Measurements from ENCODE around the gene SOX18.

Gene SOX18

DNA sequence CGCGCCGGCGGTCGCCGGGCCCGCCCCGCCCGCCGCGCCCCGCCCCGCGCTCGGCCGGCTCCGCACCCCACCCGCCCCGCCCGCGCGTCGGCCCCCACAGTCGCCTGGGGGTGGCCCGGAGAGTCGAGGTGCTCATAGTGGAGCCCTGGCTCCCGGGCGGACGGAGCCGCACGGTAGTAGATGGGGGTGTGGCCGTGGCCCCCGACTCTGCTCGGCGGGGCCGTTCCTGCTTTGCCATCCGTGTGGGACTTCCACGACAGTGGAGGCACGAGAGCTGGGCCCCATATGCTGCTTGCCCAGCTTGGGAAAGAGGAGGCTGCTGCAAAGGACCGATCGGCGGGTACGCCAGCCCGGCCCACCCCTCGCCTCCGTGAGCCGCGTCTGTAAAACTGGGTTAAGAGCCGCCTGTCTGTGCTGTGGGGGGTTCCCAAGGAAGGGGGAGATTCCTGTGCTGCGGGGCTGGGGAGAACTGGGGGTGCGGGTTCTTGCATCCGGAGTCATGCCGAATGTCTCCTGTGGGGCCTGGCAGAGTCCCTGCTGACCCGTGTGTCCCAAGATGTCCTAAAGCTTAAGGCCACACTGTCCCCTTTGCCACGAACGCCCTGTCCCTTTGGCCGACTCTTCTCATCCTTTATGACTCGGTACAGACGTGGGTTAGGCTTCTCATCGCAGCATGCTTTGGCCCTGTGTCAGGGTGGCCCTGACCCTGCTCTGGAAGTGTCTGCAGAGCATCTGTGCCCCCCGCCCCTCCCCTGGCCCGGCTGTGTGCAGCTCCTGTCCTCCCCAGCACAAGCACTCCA, 30.8 kb upstream of the SOX18 start, which contains the start of gene OPRL1:
Gene OPRL1, plus strand, starts transcription at position 70 of the 800 bp plus-strand sequence. CDS start 12,639 bp downstream, outside the sequence.
- no peak for FAIRE-seq

DNA sequence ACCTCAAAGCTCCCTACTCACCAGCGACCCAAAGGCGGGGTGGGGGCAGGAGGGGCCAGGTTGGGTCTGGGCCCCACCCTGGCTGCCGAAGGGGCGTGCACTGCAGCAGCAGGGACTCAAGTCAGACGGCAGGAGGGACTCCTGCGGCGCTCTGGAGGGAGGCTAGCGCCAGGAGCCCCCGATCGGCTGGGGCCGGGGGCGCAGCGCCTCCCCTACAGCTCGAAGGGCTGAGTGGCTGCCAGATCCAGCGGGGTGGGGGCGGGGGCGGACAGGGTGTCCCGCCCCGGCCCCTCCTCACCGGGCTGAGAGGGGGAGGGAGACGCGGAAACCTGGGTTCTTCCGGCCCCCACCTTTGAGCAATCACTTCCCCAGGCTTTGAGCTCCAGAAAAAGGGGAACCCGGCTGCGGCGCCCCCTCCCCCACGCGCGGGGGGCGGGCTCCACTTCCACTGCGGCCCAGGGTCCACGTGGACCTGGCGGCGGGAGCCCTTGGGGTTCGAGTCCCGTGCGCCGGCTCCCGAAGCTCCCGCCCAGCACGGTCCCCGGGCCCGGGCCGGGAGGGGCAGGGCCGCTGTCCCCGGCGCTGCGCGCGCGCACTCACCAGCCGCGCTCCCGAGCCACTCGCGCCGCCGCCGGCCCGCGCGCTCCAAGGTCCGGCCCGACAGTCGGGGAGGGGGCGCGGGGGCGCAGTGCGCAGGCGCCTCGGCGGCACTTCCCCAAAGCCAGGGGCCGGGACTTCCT, 30.0 kb upstream of the SOX18 start, which contains the start of gene RGS19:
Gene RGS19, minus strand, starts transcription at position 246 of the 740 bp plus-strand sequence. CDS start 2,632 bp downstream, outside the sequence.
- no peak for FAIRE-seq

DNA sequence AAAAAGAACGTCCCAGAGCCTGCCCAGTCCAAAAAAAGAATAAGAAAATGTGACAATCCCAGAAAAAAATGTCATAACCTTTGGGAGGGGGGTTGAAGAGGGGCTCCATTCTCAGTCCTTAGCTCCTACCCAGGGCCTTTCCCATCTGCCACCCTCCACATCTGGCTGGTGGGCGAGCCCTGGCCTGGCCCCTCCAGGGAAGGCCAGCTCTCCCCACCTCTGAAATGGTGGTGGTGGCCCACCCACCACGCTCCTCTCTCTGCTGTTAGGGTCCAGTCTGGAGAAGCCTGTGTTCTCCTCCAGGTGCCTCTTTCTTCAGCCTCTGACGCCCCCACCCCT, 29.5 kb upstream of the SOX18 start:
- no peak for FAIRE-seq

DNA sequence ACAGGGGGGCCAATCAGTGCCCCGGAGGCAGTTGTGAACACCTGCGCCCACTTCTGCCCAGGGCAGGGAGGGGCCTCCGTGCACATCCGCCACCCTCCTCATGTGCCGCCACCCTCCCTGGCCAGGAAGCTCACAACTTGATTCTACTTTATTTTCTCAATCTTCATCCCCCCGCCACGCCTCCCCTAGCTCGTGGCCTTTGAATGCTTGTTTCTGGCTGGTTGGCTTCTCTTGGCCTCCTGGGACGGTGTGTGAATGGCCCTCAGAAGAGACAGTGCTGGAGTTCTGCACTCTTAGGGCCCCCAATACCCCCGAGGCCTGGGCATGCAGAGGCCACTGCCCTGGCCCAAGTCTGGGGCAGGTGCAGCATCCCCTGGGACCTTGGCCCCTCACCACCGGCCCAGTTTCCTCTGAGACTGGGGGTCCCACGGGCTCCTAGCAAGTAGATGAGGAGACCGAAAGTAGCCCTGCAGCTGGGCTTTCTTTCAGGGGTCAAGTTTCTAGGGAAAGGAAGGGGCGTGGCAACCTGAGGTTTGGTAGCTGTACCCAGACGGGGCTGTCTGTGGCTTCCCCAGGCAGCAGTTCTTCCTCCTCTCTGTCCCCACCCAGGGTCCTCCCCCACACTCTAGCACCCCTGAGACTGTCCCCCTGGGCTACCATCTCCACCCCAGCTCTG, 28.6 kb upstream of the SOX18 start:
- FAIRE-seq = no peak

DNA sequence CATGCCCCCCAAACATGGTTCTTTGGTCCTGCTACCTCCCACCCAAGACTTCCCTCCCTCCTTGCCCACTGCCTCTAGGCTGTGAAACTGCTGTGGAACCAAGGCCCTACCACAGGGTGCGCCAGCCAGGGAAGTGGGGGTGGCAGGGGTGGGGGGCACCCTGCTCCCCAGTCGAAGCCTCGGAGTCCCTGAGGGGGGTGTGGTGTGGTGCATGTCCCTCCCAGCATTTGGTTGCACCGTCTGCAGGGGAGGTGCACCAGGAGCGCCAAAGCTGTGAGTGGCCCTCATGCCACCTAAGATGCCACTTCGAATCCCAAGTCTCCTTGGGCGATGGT, 28.1 kb upstream of the SOX18 start:
- FAIRE-seq = no peak

DNA sequence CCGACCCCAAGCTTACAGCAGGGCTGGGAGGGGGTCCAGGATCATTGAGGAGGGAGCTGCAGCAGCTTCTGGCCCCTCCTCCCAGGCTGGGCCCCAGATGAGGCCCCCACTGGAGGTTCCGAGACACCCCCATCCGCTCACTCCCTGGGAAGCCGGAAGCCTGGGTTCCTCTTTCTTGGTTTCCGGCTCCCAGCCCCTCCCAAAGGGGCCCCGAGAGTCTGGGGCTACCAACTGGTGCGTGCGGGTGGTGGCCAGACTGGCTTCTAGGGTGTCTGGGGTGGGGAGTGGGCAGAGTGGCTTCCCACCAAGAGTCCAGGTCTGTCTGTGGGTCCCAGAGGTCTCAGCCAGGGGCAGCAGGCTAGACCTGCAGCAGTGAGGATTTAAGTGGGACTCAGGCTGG, 27.7 kb upstream of the SOX18 start:
- no peak for FAIRE-seq

DNA sequence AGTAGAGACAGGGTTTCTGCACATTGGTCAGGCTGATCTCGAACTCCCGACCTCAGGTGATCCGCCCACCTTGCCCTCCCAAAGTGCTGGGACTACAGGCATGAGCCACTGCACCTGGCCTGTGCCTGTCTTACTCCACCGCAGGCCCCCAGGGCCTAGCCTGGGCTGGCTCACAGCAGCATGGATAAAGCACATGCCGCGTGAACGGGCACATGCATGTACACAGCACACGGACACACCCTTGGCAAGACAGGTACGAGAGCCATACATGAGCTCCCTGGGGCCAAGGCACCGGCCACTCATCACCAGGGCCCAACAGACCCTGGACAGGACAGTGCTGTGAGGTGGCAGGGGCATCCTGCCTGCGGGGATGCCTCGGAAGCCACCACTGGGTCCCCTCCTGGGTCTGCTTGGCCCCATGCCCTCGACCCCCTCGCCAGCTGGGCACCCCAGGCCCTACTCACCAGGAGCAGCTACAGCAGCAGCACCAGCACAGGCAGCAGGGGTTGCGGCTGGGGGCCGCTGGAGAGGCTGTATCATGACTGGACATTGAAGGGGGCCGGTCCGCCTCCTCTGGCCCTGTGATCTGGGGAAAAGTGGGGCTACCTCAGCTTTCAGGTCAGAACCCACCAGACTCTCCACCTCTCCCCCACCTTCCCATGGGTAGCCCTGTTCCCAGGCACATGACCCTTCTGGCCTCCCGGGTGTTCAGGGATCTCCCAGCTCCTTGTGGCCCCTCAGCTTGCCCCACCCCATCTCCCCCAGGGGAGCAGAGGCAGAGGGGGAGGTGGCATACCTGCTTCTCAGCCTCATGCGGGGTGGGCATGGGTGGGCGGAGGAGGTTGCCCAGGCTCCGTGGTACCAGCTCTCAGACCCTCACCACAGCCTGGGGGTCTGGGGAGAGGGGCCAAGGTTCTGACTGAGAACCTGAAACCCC, 26.9 kb upstream of the SOX18 start:
- no peak for FAIRE-seq

DNA sequence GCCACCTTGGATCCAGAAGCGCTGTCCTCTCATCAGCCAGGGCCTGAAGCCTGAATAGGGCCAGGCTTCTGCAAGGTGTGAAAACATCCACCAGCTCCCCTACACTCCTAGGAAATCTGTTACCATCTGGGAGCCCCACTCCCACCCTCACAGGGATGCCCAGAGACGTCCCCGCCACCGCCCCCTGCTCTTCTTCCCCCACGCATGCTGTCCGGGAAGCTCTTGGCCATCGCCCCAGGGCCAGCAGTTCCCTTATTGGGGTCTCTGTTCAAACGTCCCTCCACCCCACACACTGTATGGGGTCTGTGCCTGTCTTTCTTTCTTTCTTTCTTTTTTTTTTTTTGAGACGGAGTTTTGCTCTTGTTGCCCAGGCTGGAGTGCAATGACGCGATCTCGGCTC, 26.1 kb upstream of the SOX18 start:
- FAIRE-seq = no peak

DNA sequence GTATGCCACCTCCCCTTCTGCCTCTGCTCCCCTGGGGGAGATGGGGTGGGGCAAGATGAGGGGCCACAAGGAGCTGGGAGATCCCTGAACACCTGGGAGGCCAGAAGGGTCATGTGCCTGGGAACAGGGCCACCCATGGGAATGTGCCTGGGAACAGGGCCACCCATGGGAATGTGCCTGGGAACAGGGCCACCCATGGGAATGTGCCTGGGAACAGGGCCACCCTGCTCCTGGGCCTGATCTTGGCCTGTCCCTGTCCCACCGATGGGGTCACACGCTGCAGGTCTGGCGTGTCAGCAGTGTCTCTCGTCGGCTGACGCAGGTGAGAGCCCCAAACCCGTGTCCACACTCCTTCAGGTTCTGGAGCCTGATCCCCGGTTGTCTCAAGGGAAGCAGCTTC, 25.5 kb upstream of the SOX18 start:
- FAIRE-seq = no peak

DNA sequence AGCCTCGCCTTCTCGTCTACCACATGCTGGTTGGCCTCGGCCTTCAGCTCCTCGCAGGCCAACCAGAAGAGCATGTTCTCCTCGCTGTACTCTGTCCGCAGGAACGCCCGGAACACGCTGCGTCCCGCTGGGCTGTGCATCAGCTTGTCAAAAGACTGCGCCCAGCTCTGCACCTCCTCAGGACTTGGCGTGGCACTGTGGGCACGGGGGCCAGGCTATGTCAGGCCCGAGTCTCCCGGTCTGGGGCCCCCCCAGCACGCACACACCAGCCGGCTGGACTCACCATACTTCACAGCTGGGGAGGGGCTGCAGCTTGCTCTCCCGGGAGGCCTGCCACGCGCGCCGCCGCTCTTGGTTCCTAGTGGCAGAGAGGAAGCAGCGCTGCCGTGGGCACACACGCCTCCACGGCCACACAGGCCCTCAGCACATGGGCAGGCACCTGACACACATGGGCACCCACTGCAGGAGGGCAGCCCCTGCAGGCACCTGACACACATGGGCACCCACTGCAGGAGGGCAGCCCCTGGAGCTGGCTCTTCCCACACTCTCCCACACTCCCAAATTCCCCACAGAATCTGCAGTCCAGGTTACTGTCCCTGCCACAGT, 24.8 kb upstream of the SOX18 start:
- FAIRE-seq = no peak

DNA sequence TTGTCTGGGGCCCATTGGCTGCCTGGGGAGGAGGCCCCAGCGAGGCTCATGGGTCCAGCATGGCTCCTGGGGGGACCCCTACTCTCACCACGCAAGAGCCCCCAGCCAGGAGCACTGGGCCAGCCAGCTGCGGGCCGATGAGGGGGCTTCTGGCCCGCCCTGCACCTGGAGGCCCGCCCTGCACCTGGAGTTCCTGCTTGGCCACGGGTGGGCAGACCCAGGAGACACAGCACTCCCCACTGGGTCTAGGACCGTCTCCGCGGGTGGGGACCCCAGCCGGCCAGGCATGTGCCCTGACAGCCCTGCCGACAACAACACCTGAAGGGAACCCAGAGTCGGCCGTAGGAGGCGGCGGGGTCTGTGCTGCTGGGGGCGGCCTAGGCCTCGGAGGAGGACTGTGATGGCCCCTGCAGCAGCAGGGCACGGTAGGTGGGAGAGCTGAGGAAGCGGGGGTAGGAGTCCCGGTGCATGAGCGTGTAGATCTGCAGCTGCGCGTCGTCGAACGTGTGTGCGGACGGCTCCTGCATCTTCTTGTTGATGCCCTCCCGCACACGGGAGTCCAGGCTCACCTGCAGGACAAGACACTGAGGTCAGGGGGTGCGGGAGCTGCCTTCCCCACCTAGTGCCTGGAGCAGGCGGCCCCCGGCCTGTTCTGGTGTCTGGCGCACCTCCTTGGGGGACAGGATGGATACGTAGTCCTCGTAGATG, 24.2 kb upstream of the SOX18 start:
- FAIRE-seq = no peak

DNA sequence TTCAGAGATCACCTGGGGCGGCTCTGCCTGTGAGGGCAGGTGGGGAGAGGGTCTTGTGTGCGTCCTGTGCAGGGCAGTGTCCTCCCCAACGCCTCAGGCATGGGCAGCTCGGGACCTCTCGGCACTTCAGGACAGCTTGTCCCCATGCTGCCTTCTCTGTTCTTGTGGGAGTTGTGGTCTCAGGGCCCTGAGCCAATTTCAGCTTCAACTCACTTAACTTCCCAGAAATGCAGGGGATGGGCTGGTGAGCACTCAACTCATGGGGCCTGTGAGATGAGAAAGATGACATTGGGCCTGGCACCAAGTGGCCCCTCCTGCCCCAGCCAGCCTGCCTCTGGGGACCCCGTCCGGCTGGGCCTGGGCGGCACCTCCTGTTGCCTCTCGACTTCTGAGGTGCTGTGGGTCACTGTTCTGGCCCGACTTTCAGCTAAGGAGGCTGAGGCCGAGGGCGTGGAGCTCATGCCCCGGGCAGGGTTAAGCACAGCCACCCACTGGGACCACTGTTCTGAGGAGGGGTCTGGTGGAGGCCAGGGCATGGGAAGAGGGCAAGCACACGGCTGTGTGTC, 23.1 kb upstream of the SOX18 start:
- no peak for FAIRE-seq

DNA sequence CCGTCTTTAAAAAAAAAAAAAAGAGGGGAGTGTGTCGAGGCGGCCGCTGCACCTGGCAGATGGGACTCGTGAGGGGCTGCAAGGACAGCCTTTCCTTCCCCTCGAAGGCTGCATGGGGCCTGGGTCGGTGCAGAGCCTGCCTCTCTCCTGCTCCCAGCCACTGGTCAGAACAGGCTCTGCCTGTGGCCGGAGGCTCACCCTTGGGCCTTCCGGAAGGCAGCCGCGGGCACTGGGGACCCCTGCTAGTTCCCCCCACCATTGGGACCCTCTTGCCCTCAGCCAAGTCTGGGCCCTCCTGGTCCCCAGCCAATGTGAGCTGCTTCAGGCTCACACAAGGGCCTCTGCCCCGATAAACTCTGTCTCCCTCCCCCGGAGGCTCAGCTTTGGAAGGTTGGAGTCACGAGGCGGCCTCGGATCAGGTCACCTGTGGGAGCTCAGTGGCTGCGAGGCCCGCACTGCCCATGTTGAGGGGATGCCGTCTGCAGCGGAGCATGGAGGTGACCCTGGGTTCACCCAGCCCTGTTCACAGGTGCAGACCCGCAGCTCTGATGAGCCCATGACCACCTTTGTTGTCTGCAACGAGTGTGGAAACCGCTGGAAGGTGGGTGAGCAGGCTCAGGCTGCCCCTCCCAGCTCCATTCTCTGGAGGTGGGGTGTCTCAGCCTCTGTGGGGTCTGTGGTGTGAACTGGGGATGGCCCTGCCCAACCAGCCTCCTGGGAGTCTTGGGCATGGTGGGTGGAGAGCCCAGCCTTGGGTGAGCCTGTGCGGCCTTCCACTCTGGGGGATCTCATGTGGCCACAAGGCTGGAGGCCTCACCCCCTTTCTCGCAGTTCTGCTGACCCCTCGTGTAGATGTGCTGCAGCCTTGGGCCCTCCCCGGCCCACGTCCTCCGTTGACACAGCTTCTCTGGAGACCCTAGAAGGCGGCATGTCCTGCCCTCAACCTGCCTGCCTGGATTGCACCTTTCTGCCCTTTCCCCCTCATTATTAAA, 22.2 kb upstream of the SOX18 start:
- no peak for FAIRE-seq

DNA sequence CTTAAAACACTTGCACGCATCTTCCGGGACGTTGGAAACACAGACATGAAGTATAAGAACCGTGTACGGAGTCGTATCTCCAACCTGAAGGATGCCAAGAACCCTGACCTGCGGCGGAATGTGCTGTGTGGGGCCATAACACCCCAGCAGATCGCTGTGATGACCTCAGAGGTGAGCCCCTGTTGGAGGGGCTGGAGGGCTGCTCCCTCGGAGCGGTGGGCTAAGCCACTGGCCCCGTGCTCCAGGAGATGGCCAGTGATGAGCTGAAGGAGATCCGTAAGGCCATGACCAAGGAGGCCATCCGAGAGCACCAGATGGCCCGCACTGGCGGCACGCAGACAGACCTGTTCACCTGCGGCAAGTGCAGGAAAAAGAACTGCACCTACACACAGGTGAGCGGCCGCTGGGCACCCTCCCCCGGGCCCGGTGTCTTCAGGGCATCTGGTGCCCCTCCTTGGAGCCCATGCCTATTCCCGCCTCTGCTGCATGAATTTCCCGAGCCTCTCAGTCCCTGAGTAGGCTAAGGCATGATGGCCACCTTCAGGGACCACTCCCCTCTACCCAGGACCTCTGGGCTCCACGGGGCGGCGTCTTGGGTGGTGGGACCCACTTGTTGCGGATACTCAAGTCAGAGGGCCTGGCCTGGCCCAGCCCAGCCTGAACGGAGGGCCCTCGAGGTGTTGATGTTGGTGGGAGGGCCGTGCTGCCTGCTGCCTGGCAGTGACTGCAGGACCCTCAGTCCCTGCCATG, 21.0 kb upstream of the SOX18 start:
- no peak for FAIRE-seq

DNA sequence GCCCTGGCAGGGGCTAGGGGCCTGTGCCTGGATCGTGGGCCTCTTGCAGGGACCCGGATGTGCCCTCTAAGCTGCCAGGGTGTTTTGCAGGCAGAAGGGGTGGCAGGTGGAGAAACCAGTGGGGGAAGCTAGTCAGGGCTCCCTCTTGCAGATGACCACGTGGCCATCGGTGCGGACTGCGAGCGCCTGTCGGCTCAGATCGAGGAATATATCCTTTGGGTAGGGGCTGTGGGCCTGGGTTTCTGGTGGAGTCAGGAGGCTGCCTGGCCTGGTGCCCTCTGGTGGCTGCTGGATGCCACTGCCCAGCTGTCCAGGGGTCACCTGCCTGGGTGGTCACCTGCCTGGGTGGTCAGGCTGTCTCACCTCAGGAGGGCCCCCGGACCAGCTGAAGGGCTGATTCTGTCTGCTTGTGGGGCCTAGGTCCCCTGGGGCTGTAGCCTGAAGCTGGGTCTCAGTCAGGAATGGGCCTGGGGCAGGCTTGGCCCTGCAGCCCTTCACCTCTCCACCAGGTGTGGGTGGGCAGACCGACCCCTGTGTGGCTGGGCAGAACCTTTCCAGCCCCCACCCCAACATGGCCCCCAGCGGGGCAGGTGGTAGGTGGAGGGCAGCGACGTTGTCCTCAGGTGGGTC, 20.3 kb upstream of the SOX18 start:
- no peak for FAIRE-seq

DNA sequence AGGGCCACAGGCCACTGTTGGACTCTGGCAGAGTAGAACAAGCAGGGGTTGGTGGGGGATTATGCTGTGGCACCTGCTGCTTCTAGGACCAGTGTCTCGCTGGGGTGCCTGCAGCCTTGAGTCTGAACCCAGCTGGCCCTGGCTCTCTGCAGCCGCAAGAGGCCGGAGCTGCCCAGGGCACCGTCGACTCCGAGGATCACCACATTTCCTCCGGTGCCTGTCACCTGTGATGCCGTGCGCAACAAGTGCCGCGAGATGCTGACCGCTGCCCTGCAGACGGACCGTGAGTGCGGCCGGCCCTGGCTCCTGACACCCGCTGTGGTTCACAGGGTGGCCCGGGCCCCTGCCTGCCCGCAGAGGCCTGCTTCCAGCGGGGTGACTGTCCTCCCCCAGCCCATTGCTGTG, 19.8 kb upstream of the SOX18 start:
- FAIRE-seq = no peak

DNA sequence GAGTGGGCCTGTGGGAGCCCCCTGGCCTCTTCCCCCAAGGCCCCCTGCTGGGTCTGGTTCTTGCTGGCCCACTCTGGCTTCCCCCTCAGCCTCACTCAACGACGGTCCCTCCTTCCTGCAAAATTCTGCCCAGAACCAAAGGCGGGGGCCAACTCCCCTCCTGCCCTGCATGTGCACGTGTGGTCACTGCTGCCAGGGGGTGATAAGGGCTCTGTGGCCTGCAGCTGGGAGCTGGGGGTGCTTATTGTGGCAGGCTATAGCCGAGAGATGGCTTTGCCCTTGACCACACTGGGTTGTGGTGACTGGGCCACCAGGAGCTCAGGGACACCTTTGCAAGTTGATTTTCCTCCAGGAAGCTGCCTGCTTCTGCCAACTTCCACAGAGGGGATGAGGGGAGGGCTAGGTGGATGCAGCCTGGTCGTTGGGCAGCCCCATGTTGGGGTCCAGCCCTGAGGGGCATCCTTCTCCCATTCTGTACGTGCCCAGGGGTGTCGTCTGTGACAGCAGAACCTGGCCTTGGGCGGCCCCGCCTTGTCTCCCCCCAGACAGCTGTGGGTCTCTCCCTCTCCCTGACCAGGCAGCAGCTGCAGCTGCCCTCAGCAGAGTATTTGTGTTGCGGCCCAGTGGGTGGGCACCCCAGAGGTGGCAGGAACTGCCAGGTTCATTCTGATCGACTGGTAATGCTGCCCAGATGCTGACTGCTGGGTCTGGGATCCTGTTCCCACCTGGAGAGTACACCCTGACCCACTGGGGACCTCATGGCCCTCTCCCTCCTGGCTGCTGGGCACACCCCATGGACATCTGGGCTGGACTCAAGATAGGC, 19.2 kb upstream of the SOX18 start:
- FAIRE-seq = no peak
